CD4-positive, alpha-beta T cell (primary cell): ENCODE measurements around the gene PKD1. TPM values are rescaled to one million over a fixed set of nuclear protein-coding genes. Genes with fewer than 3 reads are reported as not detected.

Experiments
- ATAC-seq: fragments of 200-7000 bp; cut with Tn5 transposase; one replicate; pipeline ENCODE4 v1.10.0; 2022; ENCODE audit warnings: mild to moderate bottlenecking; ENCODE audit not compliant: poor library complexity
- CTCF ChIA-PET: fragments of 350-600 bp; sonication (Branson Sonifier 250); formaldehyde crosslinking; loops from one replicate; lab custom pipeline; 2021; ENCODE audit warnings: antibody characterized with exemption, inconsistent platforms; lab: Charles Lee
- POLR2A ChIA-PET: fragments of 350-600 bp; sonication (Branson Sonifier 250); formaldehyde crosslinking; loops from one replicate; lab custom pipeline; 2021; ENCODE audit warnings: antibody characterized with exemption, inconsistent platforms; lab: Charles Lee
- DNase-seq, 14 experiments: peaks; one replicate each; pipeline ENCODE4 v3.0.0-alpha.2; 2013 to 2020; ENCODE audit warnings: mixed read lengths in 2 of 14
- H3K27ac ChIP-seq, 2 donors: one replicate each; pipeline versions ENCODE4 v1.5.1 to v1.7.0; 2013; ENCODE audit warnings: low read length in 2 of 2, low read depth in 1 of 2, mild to moderate bottlenecking in 1 of 2
- H3K27me3 ChIP-seq, 2 experiments: 1 replicate in 1 of 2; 2 replicates in 1 of 2; pipeline versions ENCODE4 v1.6.1 to v1.7.0; 2013; ENCODE audit warnings: low read length in 2 of 2, control low read depth in 1 of 2, mild to moderate bottlenecking in 1 of 2, moderate library complexity in 1 of 2; ENCODE audit not compliant: insufficient read depth in 2 of 2, control insufficient read depth in 1 of 2
- H3K36me3 ChIP-seq: one replicate; pipeline ENCODE4 v1.6.1; 2013; ENCODE audit warnings: low read length, control low read depth; ENCODE audit not compliant: insufficient read depth
- H3K4me1 ChIP-seq: one replicate; pipeline ENCODE4 v1.6.1; 2013; ENCODE audit warnings: low read length, control low read depth; ENCODE audit not compliant: insufficient read depth
- H3K4me3 ChIP-seq: one replicate; pipeline ENCODE4 v1.5.1; 2013; ENCODE audit warnings: mild to moderate bottlenecking, low read length, moderate library complexity
- H3K9me3 ChIP-seq, 2 experiments: 1 replicate in 1 of 2; 2 replicates in 1 of 2; pipeline versions ENCODE4 v1.6.1 to v1.7.0; 2013; ENCODE audit warnings: low read length in 2 of 2, mild to moderate bottlenecking in 2 of 2, control low read depth in 1 of 2, moderate library complexity in 1 of 2; ENCODE audit not compliant: control insufficient read depth in 1 of 2, insufficient read depth in 1 of 2
- H3K27ac Mint-ChIP-seq: one replicate; pipeline ENCODE4 v1.8.0; 2020; ENCODE audit warnings: mixed read lengths
- H3K27me3 Mint-ChIP-seq: one replicate; pipeline ENCODE4 v1.8.0; 2021; ENCODE audit warnings: mixed read lengths
- H3K36me3 Mint-ChIP-seq: one replicate; pipeline ENCODE4 v1.8.0; 2021; ENCODE audit warnings: low read depth, mixed read lengths
- H3K4me1 Mint-ChIP-seq: one replicate; pipeline ENCODE4 v1.8.0; 2021; ENCODE audit warnings: low read depth, mixed read lengths
- H3K4me3 Mint-ChIP-seq: one replicate; pipeline ENCODE4 v1.8.0; 2020; ENCODE audit warnings: mild to moderate bottlenecking, mixed read lengths
- H3K9me3 Mint-ChIP-seq: one replicate; pipeline ENCODE4 v1.8.0; 2020; ENCODE audit warnings: mixed read lengths
- intact Hi-C, 2 experiments: fragments of 100-400 bp; cut with DNase I in 1 of 2; cut with micrococcal nuclease in 1 of 2; formaldehyde crosslinking; loops; one replicate each; pipeline versions ENCODE4 v1.15.1 to v1.9.0; 2023 to 2025; cut with DNase I, micrococcal nuclease
- total RNA-seq, 174 experiments: library from RNA in 2 of 174; stranded (reverse) in 2 of 174; gene quantifications; one replicate each; pipeline ENCODE4 v1.2.3 and lab custom pipeline; 2021 to 2026
- TF ChIP-seq, protein P1 (sequence below): fragments of 200-600 bp; IDR thresholded peaks from one replicate; pipeline ENCODE4 v1.8.0; 2022; ENCODE audit warnings: antibody characterized with exemption, mild to moderate bottlenecking

PKD1 gene
- total RNA-seq, 2 experiments from 2014 or later: 80.3 to 85.6 TPM

DNA sequence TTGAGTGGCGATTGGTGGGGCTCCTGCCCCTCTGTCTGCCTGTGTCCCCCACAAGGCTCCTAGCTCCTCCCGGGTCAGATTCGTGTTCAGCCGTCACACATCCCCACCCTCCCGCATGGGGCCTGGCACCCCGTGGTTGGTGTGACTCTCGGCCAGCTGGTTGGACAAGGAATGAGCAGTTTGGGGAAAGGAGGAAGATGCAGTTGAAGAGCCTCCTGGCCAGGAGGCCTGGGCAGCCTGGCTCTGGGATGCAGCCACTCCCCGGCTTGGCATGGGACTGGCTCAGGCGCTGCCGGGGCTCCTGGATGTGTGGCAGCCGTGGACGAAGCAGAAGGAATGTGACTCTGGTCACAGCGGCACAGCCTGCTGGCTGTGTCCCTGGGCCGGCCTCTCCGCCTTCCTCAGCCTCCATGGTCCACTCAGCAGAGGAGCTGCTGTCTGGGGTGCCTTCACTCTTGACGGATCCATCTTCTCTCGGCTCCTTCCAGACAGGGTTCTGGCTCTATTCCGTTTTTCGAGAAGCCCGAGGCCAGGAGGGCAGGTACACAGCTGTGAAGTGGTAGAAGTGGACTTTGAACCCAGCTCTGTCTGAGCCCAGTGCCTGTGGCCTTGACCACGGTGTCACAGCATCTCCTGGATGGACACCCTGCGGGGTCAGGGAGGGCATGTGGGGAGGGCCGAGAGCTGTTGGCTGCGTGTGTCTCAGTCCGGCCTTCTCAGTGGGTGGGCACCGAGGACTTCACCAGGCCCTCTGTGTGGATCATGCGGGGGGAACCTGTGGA, 22.0 kb upstream of the PKD1 start:
- intact Hi-C loops: loop anchor here (2.0 to 10.0 kb wide), 2 partner anchors 47 to 293 kb away; partner anchors contain the start of gene MLST8 (in 1 of the 2)
- peak overlapping the region; percentile 24 for H3K27ac Mint-ChIP-seq

DNA sequence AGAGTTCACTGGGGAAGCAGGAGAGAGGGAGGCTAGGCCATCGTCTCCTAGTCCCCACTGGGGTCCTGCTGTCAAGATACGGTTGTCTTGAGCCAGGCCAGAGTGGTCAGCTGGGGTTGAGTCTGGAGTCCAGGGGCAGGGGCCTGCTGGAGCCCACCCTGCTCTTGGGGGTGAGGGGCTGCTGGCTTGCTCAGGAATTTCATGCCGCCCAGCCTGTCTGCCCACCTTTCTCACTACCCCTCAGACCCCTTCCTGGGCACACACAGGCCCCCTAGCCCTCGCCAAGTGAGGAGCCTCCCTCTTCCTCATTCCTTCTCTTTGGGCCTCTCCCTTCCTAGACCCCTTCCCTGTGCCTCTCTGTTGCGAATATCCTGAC, 21.1 kb upstream of the PKD1 start:
- H3K27me3 Mint-ChIP-seq: no peaks in the 10 kb centered on the region
- H3K27ac ChIP-seq: no peak overlapping the region
- POLR2A ChIA-PET: interaction anchor here (2.5 to 2.8 kb wide), 2 partner anchors 147 to 192 kb away, joined by 30 to 41 read pairs; partner anchors contain the start of genes RPS2 and ZNF598
- H3K4me1 ChIP-seq: peaks cover 68% of the 10 kb centered on the region
- H3K27ac Mint-ChIP-seq: no peak overlapping the region
- DNase-seq (no peak), ATAC-seq (no peak)
- H3K9me3 ChIP-seq: no peaks in the 10 kb centered on the region
- TF ChIP-seq, protein P1, sequence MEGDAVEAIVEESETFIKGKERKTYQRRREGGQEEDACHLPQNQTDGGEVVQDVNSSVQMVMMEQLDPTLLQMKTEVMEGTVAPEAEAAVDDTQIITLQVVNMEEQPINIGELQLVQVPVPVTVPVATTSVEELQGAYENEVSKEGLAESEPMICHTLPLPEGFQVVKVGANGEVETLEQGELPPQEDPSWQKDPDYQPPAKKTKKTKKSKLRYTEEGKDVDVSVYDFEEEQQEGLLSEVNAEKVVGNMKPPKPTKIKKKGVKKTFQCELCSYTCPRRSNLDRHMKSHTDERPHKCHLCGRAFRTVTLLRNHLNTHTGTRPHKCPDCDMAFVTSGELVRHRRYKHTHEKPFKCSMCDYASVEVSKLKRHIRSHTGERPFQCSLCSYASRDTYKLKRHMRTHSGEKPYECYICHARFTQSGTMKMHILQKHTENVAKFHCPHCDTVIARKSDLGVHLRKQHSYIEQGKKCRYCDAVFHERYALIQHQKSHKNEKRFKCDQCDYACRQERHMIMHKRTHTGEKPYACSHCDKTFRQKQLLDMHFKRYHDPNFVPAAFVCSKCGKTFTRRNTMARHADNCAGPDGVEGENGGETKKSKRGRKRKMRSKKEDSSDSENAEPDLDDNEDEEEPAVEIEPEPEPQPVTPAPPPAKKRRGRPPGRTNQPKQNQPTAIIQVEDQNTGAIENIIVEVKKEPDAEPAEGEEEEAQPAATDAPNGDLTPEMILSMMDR: no peak
- H3K4me1 Mint-ChIP-seq: peaks cover 47% of the 10 kb centered on the region
- CTCF ChIA-PET: no interaction called here
- H3K36me3 ChIP-seq: peaks cover 9% of the 10 kb centered on the region
- H3K36me3 Mint-ChIP-seq: peaks cover 19% of the 10 kb centered on the region
- no peak overlapping the region for H3K4me3 ChIP-seq
- H3K4me3 Mint-ChIP-seq: peak overlapping the region; percentile 94
- H3K27me3 ChIP-seq: no peaks in the 10 kb centered on the region
- intact Hi-C loops: loop anchor here (2.0 to 10.0 kb wide), 2 partner anchors 48 to 292 kb away; partner anchors contain the start of gene MLST8 (in 1 of the 2)
- no peaks in the 10 kb centered on the region for H3K9me3 Mint-ChIP-seq

More for the DNA sequence above, 22.0 kb upstream of the PKD1 start:
- H3K4me3 Mint-ChIP-seq: peak overlapping the region; percentile 82
- Histone ChIP-seq H3K36me3 (peaks cover 9% of the 10 kb centered on the region), H3K9me3 (no peaks in the 10 kb centered on the region), H3K4me1 (peaks cover 63% of the 10 kb centered on the region), H3K27me3 (no peaks in the 10 kb centered on the region), H3K4me3 (no peak overlapping the region), H3K27ac (no peak overlapping the region)
- DNase-seq: no peak
- H3K4me1 Mint-ChIP-seq: peaks cover 47% of the 10 kb centered on the region
- POLR2A ChIA-PET: no interaction called here
- no peaks in the 10 kb centered on the region for H3K9me3 Mint-ChIP-seq
- CTCF ChIA-PET: no interaction called here
- no peak for ATAC-seq
- TF ChIP-seq, protein P1: no peak
- H3K36me3 Mint-ChIP-seq: peaks cover 19% of the 10 kb centered on the region
- H3K27me3 Mint-ChIP-seq: no peaks in the 10 kb centered on the region

DNA sequence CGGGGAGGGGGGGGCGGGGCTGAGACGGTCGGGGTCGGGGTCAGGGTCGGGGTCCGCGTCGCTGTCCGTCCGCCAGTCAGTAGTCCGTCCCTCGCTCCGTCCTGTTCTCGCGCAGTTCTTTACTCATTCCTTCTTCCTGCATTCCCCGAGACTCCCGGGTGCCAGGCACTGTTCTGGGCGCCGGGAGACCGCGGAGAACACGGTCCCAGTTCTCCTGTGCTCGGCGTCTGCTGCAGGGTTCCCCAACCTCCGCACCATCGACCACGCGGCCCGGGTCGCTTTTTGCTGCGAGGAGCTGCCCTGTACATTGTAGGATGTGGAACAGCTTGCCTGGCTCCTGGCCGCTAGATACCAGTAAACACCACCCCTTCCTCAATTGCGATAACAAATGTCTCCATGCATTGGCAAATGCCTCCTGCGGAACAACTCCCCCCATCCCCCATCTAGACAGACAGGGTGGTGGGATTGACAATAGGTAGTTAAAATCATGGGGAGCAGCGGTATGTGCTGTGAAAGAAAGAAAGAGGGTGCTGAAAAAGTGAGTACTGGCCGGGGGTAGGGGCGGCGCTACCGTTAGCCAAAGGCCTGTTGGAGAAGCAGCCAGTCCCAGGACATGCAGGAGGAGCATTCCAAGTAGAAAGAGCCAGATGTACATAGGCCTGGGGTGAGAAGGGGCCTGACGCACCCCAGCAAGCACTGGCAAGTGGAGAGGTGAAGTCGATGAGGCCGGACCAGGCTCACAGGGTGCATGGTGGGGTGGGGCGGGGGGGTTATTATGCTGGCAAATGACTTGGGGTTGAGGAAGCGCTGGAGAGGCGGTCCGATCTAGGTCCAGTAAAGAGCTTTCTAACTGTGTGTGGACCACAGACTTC, 20.5 kb upstream of the PKD1 start:
- Mint-ChIP-seq H3K9me3 (no peaks in the 10 kb centered on the region), H3K4me3 (peak overlapping the region; percentile 94), H3K27me3 (no peaks in the 10 kb centered on the region), H3K4me1 (peaks cover 49% of the 10 kb centered on the region), H3K36me3 (peaks cover 19% of the 10 kb centered on the region), H3K27ac (peak overlapping the region; percentile 75)
- intact Hi-C loops: loop anchor here (1.0 to 10.0 kb wide), 3 partner anchors 49 to 291 kb away; partner anchors contain the start of gene MLST8 (in 1 of the 2)
- DNase-seq (peak in 2 of 14 experiments; percentile 42 to 58), ATAC-seq (no peak)
- H3K9me3 ChIP-seq: no peaks in the 10 kb centered on the region
- no peak overlapping the region for H3K27ac ChIP-seq
- peaks cover 74% of the 10 kb centered on the region for H3K4me1 ChIP-seq
- no peaks in the 10 kb centered on the region for H3K27me3 ChIP-seq
- POLR2A ChIA-PET: interaction anchor here (0.6 to 2.8 kb wide), 45 partner anchors 9 to 736 kb away, joined by 3 to 41 read pairs (median 8); partner anchors contain the start of genes ATP6V0C, ECI1, FAHD1 and GFER
- CTCF ChIA-PET: interaction anchor here (1.2 to 2.4 kb wide), 7 partner anchors 15 to 192 kb away, joined by 3 to 12 read pairs (median 7); partner anchors contain the start of genes NTHL1, RPS2 and TSC2
- H3K4me3 ChIP-seq: peak overlapping the region; percentile 83
- TF ChIP-seq, protein P1: no peak
- peaks cover 16% of the 10 kb centered on the region for H3K36me3 ChIP-seq
